OCI-M2 (cell line): Measurements from ENCODE around the gene ALKBH1.
"Not testable (repeated sequence)": the region's sequence is repeated elsewhere in the genome, so short reads cannot be mapped to it uniquely, and the experiment has no call there.

Source experiments
- DNase-seq: peaks from one replicate; lab custom pipeline; 2025; ENCODE audit not compliant: unreplicated experiment; lab: John Stamatoyannopoulos, UW

The ALKBH1 gene

GRCh38 chr14:77707724-77708408 lies at the start of gene ALKBH1, which contains the start of gene SLIRP:
ALKBH1 (minus strand) TSS chr14:77708023; CDS start chr14:77708004, 19 bp downstream.
SLIRP (plus strand) TSS chr14:77708103; CDS start chr14:77708112, 9 bp downstream.
- DNase-seq = peak; percentile 47

GRCh38 chr14:77752799-77753516 lies 45.1 kb upstream of the ALKBH1 start:
- DNase-seq = no peak

GRCh38 chr14:77752266-77752665 lies 44.4 kb upstream of the ALKBH1 start:
- no peak for DNase-seq

GRCh38 chr14:77747425-77747824 lies 39.6 kb upstream of the ALKBH1 start:
- DNase-seq = not testable (repeated sequence)

- no peak for DNase-seq
These were observed 38.4 kb upstream of the ALKBH1 start for GRCh38 chr14:77746064-77746702.

- no peak for DNase-seq
These were observed 33.6 kb upstream of the ALKBH1 start for GRCh38 chr14:77741438-77741837.

- no peak for DNase-seq
These were observed 30.9 kb upstream of the ALKBH1 start for GRCh38 chr14:77738559-77739250.

DNA sequence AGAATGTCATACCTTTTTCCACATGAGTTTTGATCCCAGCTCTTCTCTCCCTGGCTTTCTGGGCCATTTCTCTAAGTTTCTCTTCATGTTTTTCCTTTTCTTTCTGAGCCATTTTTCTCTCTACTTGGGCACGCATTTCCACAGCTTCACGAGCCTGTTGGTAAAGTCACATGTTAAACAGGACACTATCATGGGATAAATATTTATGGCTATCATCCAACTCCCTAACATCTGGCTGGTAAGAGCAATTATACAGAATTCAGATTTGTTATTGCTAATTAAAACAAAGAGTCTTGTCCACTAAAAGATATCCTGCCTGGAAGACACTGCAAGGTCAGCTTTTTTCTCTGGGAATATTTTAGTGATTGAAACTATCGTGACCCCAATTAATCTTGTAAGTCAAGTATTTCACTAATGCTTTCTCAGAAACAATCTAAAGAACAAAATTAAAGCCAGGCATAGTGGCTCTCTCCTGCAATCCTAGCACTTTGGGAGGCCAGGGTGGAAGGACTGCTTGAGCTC lies 23.2 kb upstream of the ALKBH1 start:
- DNase-seq = no peak

DNA sequence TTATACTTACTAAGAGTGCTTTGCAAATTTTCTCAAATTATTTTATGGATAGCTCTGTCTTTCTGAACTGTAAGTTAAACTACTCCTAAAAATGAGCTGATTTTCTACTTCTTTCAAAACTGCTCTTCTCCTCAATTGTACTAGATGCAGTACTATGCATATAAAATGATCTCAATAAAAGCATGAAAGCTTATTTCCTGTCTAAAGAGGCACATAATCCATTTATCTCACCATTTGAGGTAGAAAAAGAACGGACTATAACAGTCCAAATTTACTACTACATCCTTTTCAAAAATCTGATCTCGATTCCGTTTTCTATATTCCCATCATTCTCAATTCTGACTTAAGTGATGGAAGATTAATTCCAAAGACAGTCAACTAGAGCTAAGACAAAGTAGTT lies 14.5 kb upstream of the ALKBH1 start:
- no peak for DNase-seq

DNA sequence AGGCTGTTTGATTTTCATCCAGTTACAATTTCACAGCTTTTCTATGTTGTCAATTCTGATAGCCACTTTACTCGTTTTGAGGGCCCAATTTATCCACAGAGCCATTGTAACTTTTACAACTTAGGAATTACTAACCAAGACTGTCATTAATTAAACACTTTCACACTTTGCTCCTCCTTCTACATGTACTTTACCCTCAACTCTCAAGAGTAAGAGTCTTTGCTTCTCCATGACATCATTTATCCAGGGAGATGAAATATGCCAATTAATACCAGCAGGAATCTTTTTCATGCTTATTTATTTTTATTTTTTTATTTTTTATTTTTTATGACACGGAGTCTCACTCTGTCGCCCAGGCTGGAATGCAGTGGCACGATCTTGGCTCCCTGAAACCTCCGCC lies 13.6 kb upstream of the ALKBH1 start:
- DNase-seq = no peak

- no peak for DNase-seq
These were observed 9.9 kb upstream of the ALKBH1 start for GRCh38 chr14:77717608-77718305.

DNA sequence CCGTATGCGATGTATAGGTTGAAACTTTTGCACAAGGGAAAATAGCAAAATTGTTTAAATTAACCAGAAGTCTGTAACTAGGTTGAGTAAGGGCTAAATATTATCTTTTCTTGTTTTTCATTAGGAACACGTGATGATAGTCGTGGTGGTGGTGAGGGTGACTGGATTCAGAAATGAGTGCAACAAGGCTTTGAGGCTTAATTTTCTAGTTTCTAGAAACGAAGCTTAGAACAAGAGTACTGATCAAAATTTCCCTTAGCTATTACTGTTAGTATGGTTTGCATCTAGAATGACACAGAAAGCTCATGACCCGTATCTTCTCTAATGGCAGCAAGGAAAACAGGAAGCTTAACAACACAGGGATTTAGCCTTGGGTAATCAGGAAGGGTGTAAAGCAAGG lies 7.1 kb upstream of the ALKBH1 start:
- no peak for DNase-seq

DNA sequence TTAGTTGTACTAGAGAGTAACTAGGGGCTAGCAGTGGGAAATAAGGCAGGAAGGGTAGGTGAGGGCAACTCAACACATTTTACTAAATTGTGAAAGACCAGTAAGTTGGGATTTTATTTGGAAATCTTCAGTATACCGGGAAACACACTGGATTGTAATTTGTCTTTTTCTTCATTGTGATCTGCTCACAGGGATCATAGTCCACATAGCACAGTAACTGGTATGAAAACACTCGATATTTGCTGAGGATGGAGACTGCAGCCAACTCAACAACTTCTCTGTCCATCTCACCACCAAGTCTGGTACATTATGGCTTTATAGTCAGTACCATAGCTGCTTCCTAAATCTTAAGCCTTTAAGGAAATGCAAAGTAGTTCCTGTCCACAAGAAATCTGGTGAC lies 2.5 kb upstream of the ALKBH1 start:
- no peak for DNase-seq

- DNase-seq = no peak
These were observed 1.6 kb upstream of the ALKBH1 start for GRCh38 chr14:77709412-77709811.

- DNase-seq = no peak
These were observed 926 bp upstream of the ALKBH1 start for GRCh38 chr14:77708749-77709148.

- no peak for DNase-seq
These were observed 484 bp downstream of the ALKBH1 start for GRCh38 chr14:77707355-77707723.

DNA sequence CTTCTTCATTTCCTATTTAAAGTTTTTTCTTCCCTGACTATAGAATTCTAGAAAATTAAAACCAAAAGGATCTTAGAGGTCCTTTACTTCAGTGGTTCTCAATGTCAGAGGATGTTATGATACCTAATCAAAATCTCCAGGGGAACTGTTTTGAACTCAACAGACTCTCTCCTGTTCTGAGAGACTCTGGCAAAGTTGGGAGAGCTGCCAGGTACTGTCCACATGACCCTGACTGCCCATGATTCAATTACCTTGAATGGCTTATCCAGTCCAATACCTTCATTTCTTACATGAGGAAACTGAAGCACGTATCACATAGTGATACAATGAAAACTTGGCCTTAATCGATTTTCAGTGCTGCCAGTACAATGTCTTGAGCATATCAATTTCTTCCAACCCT lies 16.6 kb downstream of the ALKBH1 start:
- no peak for DNase-seq

GRCh38 chr14:77682158-77682553 lies 25.7 kb downstream of the ALKBH1 start:
- no peak for DNase-seq

GRCh38 chr14:77681196-77682157 lies 26.3 kb downstream of the ALKBH1 start:
- DNase-seq = no peak

DNA sequence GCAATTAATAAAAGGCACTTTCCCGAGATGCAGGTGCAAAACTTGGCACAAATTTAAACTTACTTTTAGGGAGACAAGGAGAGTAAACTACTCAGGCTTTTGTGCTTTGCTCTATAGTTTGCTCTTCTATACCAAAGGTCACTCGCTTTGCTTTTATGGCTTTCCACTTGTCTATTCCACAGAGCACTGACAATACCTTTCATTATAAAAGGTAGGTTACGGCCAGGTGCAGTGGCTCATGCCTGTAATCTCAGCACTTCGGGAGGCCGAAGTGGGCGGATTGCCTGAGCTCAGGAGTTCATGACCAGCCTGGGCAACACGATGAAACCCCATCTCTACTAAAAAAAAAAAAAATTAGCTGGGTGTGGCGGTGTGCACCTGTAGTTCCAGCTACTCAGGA lies 32.9 kb downstream of the ALKBH1 start:
- no peak for DNase-seq
